Panc1 (cell line): ENCODE measurements around the gene MEGF6.

Experiments
- POLR2AphosphoS5 ChIP-seq: IDR thresholded peaks from 2 replicates; pipeline ENCODE4 v1.6.1; 2012; ENCODE audit warnings: mild to moderate bottlenecking, low read depth, low read length, moderate library complexity
- SIN3A ChIP-seq: IDR thresholded peaks from 2 replicates; pipeline ENCODE4 v1.6.1; 2012; ENCODE audit warnings: low read depth, mild to moderate bottlenecking, low read length, moderate library complexity, borderline replicate concordance; ENCODE audit not compliant: insufficient read depth

DNA sequence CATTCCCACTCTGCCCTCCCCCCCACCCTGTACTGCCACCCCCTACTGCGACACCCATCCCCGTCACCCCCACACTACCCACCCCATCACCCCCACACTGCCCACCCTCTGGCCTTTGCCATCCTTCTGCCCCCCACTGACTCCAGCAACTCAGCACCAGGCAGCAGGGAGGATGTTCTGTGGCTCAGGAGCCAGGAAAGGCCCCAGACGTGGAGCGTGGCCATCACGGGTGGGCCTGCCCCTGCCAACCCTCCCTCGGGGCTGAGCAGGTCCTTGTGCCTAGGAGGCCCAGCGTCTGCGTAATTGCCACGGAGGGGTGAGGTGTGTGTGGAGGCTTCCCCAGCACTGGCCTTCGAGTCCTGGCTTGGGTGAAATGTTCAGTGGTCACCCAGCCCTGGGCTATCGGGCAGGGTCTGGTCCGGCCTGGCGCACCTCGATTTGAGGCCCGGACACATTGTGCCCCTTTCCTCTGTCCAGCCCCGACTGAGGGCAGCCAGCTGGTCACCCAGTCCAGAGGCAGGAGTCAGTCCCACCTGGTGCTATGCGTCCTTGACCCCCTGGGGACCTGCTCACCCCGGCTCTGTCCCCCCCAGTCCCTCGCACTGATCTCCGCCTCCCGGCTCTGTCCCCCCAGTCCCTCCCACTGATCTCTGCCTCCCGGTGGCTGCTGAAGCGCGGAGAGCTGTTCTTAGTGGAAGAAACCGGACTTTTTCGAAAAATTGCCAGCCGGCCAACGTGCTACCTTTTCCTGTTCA lies 133.9 kb downstream of the MEGF6 start:
- TF ChIP-seq SIN3A (no peak), POLR2AphosphoS5 (no peak)
